Measurements from ENCODE around the gene RAB8B.

DNA sequence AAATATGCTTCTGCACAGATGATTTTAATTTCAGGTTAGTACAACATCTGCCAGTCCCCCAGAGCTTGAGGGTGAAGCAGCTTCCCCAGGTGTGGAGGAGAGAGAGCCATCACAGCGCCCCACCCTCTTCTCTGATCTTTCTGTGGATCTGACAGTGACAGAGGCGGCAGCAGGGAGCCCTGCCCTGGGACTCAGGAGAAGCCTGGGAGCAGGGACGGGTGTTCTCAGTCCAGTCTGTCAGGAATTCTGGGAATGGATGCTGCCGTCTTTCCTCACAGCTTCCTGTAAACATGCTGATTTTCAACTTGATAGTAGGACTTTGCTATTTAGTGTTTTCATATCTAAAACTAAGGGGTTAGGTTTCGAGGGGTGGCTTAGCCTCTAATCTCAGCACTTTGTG lies 11.4 kb upstream of the RAB8B start:
- TF ChIP-seq POLR2A (IDR thresholded peaks at IDR 0.05; ENCODE audit: low read depth, low read length): no peak
- no peak for TF ChIP-seq POLR2AphosphoS5 (IDR thresholded peaks at IDR 0.05; ENCODE audit: low read length)

All from GM12878 (cell line).